ENCODE data around the gene GALNT15.
A peak's percentile ranks its signal among the peaks of the same experiment; 100 is the strongest.

The GALNT15 gene

GRCh38 chr3:16251316-16252085 lies 77.0 kb downstream of the GALNT15 start:
- DNase-seq (ENCODE audit: low spot score): no peak

- DNase-seq (ENCODE audit: low spot score): no peak
Observed at GRCh38 chr3:16252243-16252978, 77.9 kb downstream of the GALNT15 start.

GRCh38 chr3:16252988-16253387 lies 78.5 kb downstream of the GALNT15 start:
- DNase-seq (ENCODE audit: low spot score): no peak

- DNase-seq (ENCODE audit: low spot score): no peak
Observed at GRCh38 chr3:16253601-16254000, 79.1 kb downstream of the GALNT15 start.

- no peak for DNase-seq (ENCODE audit: low spot score)
Observed at GRCh38 chr3:16254916-16255315, 80.4 kb downstream of the GALNT15 start.

- no peak for DNase-seq (ENCODE audit: low spot score)
Observed at GRCh38 chr3:16255326-16255725, 80.8 kb downstream of the GALNT15 start.

- no peak for DNase-seq (ENCODE audit: low spot score)
Observed at GRCh38 chr3:16255726-16256125, 81.2 kb downstream of the GALNT15 start.

- DNase-seq (ENCODE audit: low spot score): no peak
Observed at GRCh38 chr3:16257309-16257708, 82.8 kb downstream of the GALNT15 start.

GRCh38 chr3:16258177-16258576 lies 83.7 kb downstream of the GALNT15 start:
- no peak for DNase-seq (ENCODE audit: low spot score)

- no peak for DNase-seq (ENCODE audit: low spot score)
Observed at GRCh38 chr3:16258866-16259265, 84.4 kb downstream of the GALNT15 start.

GRCh38 chr3:16260046-16260445 lies 85.6 kb downstream of the GALNT15 start:
- DNase-seq (ENCODE audit: low spot score): no peak

- no peak for DNase-seq (ENCODE audit: low spot score)
Observed at GRCh38 chr3:16262174-16262573, 87.7 kb downstream of the GALNT15 start.

GRCh38 chr3:16264174-16264707 lies 89.8 kb downstream of the GALNT15 start:
- no peak for DNase-seq (ENCODE audit: low spot score)

GRCh38 chr3:16264708-16265454 lies 90.4 kb downstream of the GALNT15 start, which contains the start of the genes DPH3 and OXNAD1:
DPH3 (minus strand) TSS chr3:16264943; CDS start chr3:16264876, 67 bp downstream.
OXNAD1 (plus strand) TSS chr3:16265212; CDS start chr3:16270953, 5,741 bp downstream.
- peak; percentile 99 for DNase-seq (ENCODE audit: low spot score)

- no peak for DNase-seq (ENCODE audit: low spot score)
Observed at GRCh38 chr3:16265455-16265786, 90.9 kb downstream of the GALNT15 start.

- DNase-seq (ENCODE audit: low spot score): no peak
Observed at GRCh38 chr3:16266714-16267113, 92.2 kb downstream of the GALNT15 start.

GRCh38 chr3:16270855-16271254 lies 96.4 kb downstream of the GALNT15 start:
- DNase-seq (ENCODE audit: low spot score): no peak

GRCh38 chr3:16272588-16272987 lies 98.1 kb downstream of the GALNT15 start:
- no peak for DNase-seq (ENCODE audit: low spot score)

GRCh38 chr3:16273867-16274266 lies 99.4 kb downstream of the GALNT15 start:
- DNase-seq (ENCODE audit: low spot score): no peak

- no peak for DNase-seq (ENCODE audit: low spot score)
Observed at GRCh38 chr3:16277471-16277870, 103.0 kb downstream of the GALNT15 start.

GRCh38 chr3:16279010-16279801 lies 104.7 kb downstream of the GALNT15 start:
- DNase-seq (ENCODE audit: low spot score): no peak
